HEK293 (cell line): Measurements from ENCODE around the gene LNP1.

ENCODE experiments used
- CTCF ChIA-PET: fragments of 350-600 bp; formaldehyde crosslinking; extraction: SDS; loops from one replicate; lab custom pipeline; 2021; ENCODE audit warnings: antibody characterized with exemption; lab: Yijun Ruan, JAX
- POLR2A ChIA-PET: fragments of 300-600 bp; formaldehyde crosslinking; extraction: SDS; loops from one replicate; lab custom pipeline; 2020; ENCODE audit warnings: antibody characterized with exemption, inconsistent platforms; lab: Yijun Ruan, JAX
- H3K27ac ChIP-seq: fragments of 200-500 bp; sonication (Bioruptor generic); 2 replicates; pipeline ENCODE4 v1.5.1; 2014; ENCODE audit warnings: low read depth, low read length, control low read depth, inconsistent platforms; ENCODE audit errors: extremely low read depth
- H3K36me3 ChIP-seq, 2 experiments: fragments of 200-500 bp in 1 of 2; sonication (Bioruptor generic) in 1 of 2; 1 replicate in 1 of 2; 2 replicates in 1 of 2; pipeline ENCODE4 v1.5.1; 2014 to 2017; ENCODE audit warnings: inconsistent platforms in 2 of 2, low read length in 2 of 2; ENCODE audit not compliant: control insufficient read depth in 2 of 2, insufficient read depth in 1 of 2
- H3K4me1 ChIP-seq: fragments of 200-500 bp; sonication (Bioruptor generic); 2 replicates; pipeline ENCODE4 v1.5.1; 2014; ENCODE audit warnings: mild to moderate bottlenecking, low read length, inconsistent platforms; ENCODE audit not compliant: control insufficient read depth, insufficient read depth
- H3K4me3 ChIP-seq: 2 replicates; pipeline ENCODE4 v1.5.1; 2011; ENCODE audit warnings: low read depth, mild to moderate bottlenecking, control low read depth, low read length, moderate library complexity
- H3K9me3 ChIP-seq: fragments of 200-500 bp; sonication (Bioruptor generic); 2 replicates; pipeline ENCODE4 v1.5.1; 2014; ENCODE audit warnings: low read depth, low read length, inconsistent platforms; ENCODE audit not compliant: control insufficient read depth, insufficient read depth
- FEZF1 ChIP-seq: fragments of 450-650 bp; formaldehyde crosslinking; IDR thresholded peaks from 2 replicates; pipeline ENCODE4 v1.5.1; 2016; ENCODE audit warnings: missing biosample characterization, missing genetic modification characterization
- HOXA7 ChIP-seq: sonication (generic); formaldehyde crosslinking; IDR thresholded peaks from 2 replicates; pipeline ENCODE4 v1.8.1; 2022; ENCODE audit warnings: missing genetic modification reagents, borderline replicate concordance
- OSR2 ChIP-seq: fragments of 450-650 bp; formaldehyde crosslinking; IDR thresholded peaks from 2 replicates; pipeline ENCODE4 v1.5.1; 2016; ENCODE audit warnings: missing biosample characterization, missing genetic modification characterization
- TRIM28 ChIP-seq: IDR thresholded peaks from 2 replicates; pipeline ENCODE4 v1.6.1; 2011; ENCODE audit warnings: low read length, control low read depth, borderline replicate concordance
- ZFP37 ChIP-seq: fragments of 450-650 bp; formaldehyde crosslinking; IDR thresholded peaks from 2 replicates; pipeline ENCODE4 v1.5.1; 2016; ENCODE audit warnings: missing biosample characterization, missing genetic modification characterization
- ZFP41 ChIP-seq: fragments of 450-650 bp; formaldehyde crosslinking; IDR thresholded peaks from 2 replicates; pipeline ENCODE4 v1.5.1; 2016; ENCODE audit warnings: missing biosample characterization, missing genetic modification characterization, borderline replicate concordance
- ZNF221 ChIP-seq: fragments of 450-650 bp; formaldehyde crosslinking; IDR thresholded peaks from 2 replicates; pipeline ENCODE4 v1.5.1; 2017; ENCODE audit warnings: missing biosample characterization, missing genetic modification characterization, borderline replicate concordance
- ZNF311 ChIP-seq: fragments of 450-650 bp; formaldehyde crosslinking; IDR thresholded peaks from 2 replicates; pipeline ENCODE4 v1.5.1; 2017; ENCODE audit warnings: missing biosample characterization, missing genetic modification characterization, borderline replicate concordance
- ZNF335 ChIP-seq: fragments of 450-650 bp; formaldehyde crosslinking; conservative IDR thresholded peaks from 2 replicates; pipeline ENCODE4 v1.5.1; 2016; ENCODE audit warnings: missing biosample characterization, missing genetic modification characterization
- ZNF391 ChIP-seq: fragments of 450-650 bp; formaldehyde crosslinking; IDR thresholded peaks from 2 replicates; pipeline ENCODE4 v1.5.1; 2016; ENCODE audit warnings: low read depth, missing biosample characterization, missing genetic modification characterization, borderline replicate concordance
- ZNF398 ChIP-seq: fragments of 450-650 bp; formaldehyde crosslinking; IDR thresholded peaks from 2 replicates; pipeline ENCODE4 v1.5.1; 2017; ENCODE audit warnings: missing biosample characterization, missing genetic modification characterization
- ZNF416 ChIP-seq: fragments of 450-650 bp; formaldehyde crosslinking; IDR thresholded peaks from 2 replicates; pipeline ENCODE4 v1.5.1; 2016; ENCODE audit warnings: missing biosample characterization, missing genetic modification characterization
- ZNF423 ChIP-seq: fragments of 450-650 bp; formaldehyde crosslinking; IDR thresholded peaks from 2 replicates; pipeline ENCODE4 v1.5.1; 2016; ENCODE audit warnings: missing biosample characterization, missing genetic modification characterization
- ZNF510 ChIP-seq: fragments of 450-650 bp; formaldehyde crosslinking; IDR thresholded peaks from 2 replicates; pipeline ENCODE4 v1.5.1; 2018; ENCODE audit warnings: mild to moderate bottlenecking, missing genetic modification characterization, missing biosample characterization; ENCODE audit not compliant: insufficient replicate concordance
- ZNF521 ChIP-seq: fragments of 450-650 bp; formaldehyde crosslinking; IDR thresholded peaks from 2 replicates; pipeline ENCODE4 v1.5.1; 2017; ENCODE audit warnings: missing biosample characterization, mild to moderate bottlenecking, missing genetic modification characterization
- ZNF530 ChIP-seq: fragments of 450-650 bp; formaldehyde crosslinking; IDR thresholded peaks from 2 replicates; pipeline ENCODE4 v1.5.1; 2016; ENCODE audit warnings: low read depth, missing biosample characterization, missing genetic modification characterization
- ZNF555 ChIP-seq: fragments of 450-650 bp; formaldehyde crosslinking; conservative IDR thresholded peaks from 2 replicates; pipeline ENCODE4 v1.5.1; 2017; ENCODE audit warnings: missing biosample characterization, mild to moderate bottlenecking, missing genetic modification characterization, inconsistent platforms
- ZNF610 ChIP-seq: fragments of 450-650 bp; formaldehyde crosslinking; IDR thresholded peaks from 2 replicates; pipeline ENCODE4 v1.5.1; 2016; ENCODE audit warnings: missing biosample characterization, missing genetic modification characterization, borderline replicate concordance
- TF ChIP-seq, protein P1 (sequence below): fragments of 450-650 bp; formaldehyde crosslinking; IDR thresholded peaks from 2 replicates; pipeline ENCODE4 v1.5.1; 2017; ENCODE audit warnings: missing biosample characterization, missing genetic modification characterization
- TF ChIP-seq, protein P2 (sequence below): fragments of 450-650 bp; formaldehyde crosslinking; IDR thresholded peaks from 2 replicates; pipeline ENCODE4 v1.5.1; 2016; ENCODE audit warnings: missing biosample characterization, missing genetic modification characterization
- TF ChIP-seq, protein P3 (sequence below): fragments of 450-650 bp; formaldehyde crosslinking; IDR thresholded peaks from 2 replicates; pipeline ENCODE4 v1.5.1; 2017; ENCODE audit warnings: missing biosample characterization, missing genetic modification characterization
- TF ChIP-seq, protein P4 (sequence below): fragments of 450-650 bp; formaldehyde crosslinking; conservative IDR thresholded peaks from 2 replicates; pipeline ENCODE4 v1.5.1; 2016; ENCODE audit warnings: low read depth, missing biosample characterization, missing genetic modification characterization

Gene LNP1

DNA sequence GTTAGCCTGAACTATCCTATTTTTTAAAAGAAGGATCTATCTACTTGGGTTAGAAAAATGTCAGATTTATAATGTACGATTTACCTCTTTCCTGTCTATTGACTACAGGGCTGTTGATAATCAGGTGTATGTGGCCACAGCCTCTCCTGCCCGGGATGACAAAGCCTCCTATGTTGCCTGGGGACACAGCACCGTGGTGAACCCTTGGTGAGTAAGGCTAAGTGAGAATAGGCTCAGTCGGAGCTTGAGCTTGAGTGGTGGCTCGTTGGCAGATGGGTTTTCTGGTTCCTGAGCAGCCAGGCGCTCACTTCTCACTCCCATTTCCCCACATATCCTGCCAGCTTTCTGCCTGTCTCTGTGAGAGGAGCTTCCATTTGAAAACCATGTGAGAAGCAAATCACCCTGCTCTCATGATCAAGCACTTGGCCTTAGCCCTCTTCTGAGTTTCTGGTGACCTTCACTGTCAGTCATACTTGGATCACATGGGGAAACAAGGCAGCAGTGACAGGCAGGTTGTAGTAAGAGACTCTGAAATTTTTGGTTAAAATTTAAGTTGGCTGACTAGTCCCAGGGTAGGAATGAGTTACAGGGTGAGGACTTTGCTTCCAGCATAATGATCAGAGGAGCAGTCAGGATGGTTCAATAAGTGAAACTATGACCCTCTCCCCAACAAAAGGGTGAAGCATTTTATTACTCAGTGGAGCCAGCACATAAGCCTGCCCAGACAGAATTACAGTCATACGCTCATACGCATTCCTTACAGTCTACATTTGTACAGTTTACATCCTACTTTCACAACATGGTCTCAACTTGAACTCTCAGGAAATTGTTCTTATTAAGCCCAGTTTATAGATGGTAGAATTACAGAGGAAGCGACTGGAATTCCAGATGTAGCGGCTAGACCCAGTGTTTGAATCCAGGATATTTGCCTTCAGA, 48.8 kb upstream of the LNP1 start:
- ChIA-PET POLR2A (no interaction called here), CTCF (interaction anchor here (0.5 kb wide), 1 partner anchor 19 kb away, joined by 3 read pairs; no protein-coding TSS in a partner anchor)
- Histone ChIP-seq H3K36me3 (peaks cover 9 to 74% of the 10 kb centered on the region in 2 experiments), H3K4me3 (no peak overlapping the region), H3K27ac (no peak overlapping the region), H3K4me1 (no peaks in the 10 kb centered on the region), H3K9me3 (no peaks in the 10 kb centered on the region)
- TF ChIP-seq ZNF555 (no peak), ZNF391 (tag by site-specific recombination) (no peak), ZNF610 (tag by site-specific recombination) (no peak), ZNF221 (tag by site-specific recombination) (no peak), FEZF1 (tag by site-specific recombination) (no peak), ZFP41 (no peak), ZNF521 (tag by site-specific recombination) (no peak), ZNF311 (no peak), ZFP37 (tag by site-specific recombination) (no peak), ZNF416 (tag by site-specific recombination) (no peak)

GRCh38 chr3:100354850-100355249, 46.5 kb upstream of the LNP1 start:
- peaks cover 7 to 58% of the 10 kb centered on the region in 2 experiments for H3K36me3 ChIP-seq
- no peak for TF ChIP-seq ZNF530 (tag by site-specific recombination)
- TF ChIP-seq, protein P1, sequence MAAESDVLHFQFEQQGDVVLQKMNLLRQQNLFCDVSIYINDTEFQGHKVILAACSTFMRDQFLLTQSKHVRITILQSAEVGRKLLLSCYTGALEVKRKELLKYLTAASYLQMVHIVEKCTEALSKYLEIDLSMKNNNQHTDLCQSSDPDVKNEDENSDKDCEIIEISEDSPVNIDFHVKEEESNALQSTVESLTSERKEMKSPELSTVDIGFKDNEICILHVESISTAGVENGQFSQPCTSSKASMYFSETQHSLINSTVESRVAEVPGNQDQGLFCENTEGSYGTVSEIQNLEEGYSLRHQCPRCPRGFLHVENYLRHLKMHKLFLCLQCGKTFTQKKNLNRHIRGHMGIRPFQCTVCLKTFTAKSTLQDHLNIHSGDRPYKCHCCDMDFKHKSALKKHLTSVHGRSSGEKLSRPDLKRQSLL (tag by site-specific recombination) = no peak
- TF ChIP-seq OSR2 = no peak
- TF ChIP-seq, protein P2, sequence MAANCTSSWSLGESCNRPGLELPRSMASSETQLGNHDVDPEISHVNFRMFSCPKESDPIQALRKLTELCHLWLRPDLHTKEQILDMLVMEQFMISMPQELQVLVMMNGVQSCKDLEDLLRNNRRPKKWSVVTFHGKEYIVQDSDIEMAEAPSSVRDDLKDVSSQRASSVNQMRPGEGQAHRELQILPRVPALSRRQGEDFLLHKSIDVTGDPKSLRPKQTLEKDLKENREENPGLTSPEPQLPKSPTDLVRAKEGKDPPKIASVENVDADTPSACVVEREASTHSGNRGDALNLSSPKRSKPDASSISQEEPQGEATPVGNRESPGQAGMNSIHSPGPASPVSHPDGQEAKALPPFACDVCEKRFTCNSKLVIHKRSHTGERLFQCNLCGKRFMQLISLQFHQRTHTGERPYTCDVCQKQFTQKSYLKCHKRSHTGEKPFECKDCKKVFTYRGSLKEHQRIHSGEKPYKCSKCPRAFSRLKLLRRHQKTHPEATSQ (tag by site-specific recombination) = no peak
- no peak for TF ChIP-seq ZNF398
- no peak for TF ChIP-seq TRIM28
- no peak for TF ChIP-seq HOXA7 (CRISPR knock-in tag)
- TF ChIP-seq ZNF423 (tag by site-specific recombination) = no peak
- TF ChIP-seq, protein P3, sequence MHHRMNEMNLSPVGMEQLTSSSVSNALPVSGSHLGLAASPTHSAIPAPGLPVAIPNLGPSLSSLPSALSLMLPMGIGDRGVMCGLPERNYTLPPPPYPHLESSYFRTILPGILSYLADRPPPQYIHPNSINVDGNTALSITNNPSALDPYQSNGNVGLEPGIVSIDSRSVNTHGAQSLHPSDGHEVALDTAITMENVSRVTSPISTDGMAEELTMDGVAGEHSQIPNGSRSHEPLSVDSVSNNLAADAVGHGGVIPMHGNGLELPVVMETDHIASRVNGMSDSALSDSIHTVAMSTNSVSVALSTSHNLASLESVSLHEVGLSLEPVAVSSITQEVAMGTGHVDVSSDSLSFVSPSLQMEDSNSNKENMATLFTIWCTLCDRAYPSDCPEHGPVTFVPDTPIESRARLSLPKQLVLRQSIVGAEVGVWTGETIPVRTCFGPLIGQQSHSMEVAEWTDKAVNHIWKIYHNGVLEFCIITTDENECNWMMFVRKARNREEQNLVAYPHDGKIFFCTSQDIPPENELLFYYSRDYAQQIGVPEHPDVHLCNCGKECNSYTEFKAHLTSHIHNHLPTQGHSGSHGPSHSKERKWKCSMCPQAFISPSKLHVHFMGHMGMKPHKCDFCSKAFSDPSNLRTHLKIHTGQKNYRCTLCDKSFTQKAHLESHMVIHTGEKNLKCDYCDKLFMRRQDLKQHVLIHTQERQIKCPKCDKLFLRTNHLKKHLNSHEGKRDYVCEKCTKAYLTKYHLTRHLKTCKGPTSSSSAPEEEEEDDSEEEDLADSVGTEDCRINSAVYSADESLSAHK (tag by site-specific recombination) = no peak
- TF ChIP-seq, protein P4, sequence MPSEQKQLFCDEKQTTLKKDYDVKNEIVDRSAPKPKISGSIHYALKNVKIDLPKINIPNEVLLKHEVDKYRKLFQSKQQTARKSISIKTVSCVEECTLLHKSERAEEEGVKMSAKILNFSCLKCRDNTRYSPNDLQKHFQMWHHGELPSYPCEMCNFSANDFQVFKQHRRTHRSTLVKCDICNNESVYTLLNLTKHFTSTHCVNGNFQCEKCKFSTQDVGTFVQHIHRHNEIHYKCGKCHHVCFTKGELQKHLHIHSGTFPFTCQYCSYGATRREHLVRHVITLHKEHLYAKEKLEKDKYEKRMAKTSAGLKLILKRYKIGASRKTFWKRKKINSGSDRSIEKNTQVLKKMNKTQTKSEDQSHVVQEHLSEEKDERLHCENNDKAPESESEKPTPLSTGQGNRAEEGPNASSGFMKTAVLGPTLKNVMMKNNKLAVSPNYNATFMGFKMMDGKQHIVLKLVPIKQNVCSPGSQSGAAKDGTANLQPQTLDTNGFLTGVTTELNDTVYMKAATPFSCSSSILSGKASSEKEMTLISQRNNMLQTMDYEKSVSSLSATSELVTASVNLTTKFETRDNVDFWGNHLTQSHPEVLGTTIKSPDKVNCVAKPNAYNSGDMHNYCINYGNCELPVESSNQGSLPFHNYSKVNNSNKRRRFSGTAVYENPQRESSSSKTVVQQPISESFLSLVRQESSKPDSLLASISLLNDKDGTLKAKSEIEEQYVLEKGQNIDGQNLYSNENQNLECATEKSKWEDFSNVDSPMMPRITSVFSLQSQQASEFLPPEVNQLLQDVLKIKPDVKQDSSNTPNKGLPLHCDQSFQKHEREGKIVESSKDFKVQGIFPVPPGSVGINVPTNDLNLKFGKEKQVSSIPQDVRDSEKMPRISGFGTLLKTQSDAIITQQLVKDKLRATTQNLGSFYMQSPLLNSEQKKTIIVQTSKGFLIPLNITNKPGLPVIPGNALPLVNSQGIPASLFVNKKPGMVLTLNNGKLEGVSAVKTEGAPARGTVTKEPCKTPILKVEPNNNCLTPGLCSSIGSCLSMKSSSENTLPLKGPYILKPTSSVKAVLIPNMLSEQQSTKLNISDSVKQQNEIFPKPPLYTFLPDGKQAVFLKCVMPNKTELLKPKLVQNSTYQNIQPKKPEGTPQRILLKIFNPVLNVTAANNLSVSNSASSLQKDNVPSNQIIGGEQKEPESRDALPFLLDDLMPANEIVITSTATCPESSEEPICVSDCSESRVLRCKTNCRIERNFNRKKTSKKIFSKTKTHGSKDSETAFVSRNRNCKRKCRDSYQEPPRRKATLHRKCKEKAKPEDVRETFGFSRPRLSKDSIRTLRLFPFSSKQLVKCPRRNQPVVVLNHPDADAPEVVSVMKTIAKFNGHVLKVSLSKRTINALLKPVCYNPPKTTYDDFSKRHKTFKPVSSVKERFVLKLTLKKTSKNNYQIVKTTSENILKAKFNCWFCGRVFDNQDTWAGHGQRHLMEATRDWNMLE (tag by site-specific recombination) = no peak
- TF ChIP-seq ZNF335 (tag by site-specific recombination) = no peak
- no peak for TF ChIP-seq ZNF510 (tag by site-specific recombination)
- TF ChIP-seq, all 188 proteins: peak for 0
- CTCF ChIA-PET = no interaction called here
- POLR2A ChIA-PET = no interaction called here
- no peaks in the 10 kb centered on the region for H3K9me3 ChIP-seq
- no peak overlapping the region for H3K27ac ChIP-seq
- H3K4me1 ChIP-seq = no peaks in the 10 kb centered on the region
- H3K4me3 ChIP-seq = no peak overlapping the region
